Measurements from ENCODE around the gene CERCAM.

DNA sequence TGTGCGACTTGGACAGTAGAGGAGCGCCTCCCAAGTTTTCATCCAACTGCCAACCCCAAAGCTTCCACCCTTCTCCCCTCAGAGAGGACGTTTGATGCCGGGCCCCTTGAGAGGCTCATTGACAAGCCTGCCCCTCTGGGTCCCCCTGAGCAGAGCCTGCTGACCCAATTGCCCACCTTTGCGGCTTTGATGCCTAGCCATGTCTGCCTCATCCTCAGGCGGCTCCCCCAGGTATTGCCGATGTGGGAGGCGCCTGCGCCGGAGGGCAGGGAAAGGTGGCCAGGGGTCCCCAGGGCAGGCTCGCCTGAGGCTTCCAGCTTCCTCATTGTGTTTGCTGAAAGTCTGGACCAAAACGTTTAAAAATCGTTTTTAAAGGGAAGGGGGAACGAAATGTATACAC lies 36.5 kb downstream of the CERCAM start:
- TF ChIP-seq, protein P1, sequence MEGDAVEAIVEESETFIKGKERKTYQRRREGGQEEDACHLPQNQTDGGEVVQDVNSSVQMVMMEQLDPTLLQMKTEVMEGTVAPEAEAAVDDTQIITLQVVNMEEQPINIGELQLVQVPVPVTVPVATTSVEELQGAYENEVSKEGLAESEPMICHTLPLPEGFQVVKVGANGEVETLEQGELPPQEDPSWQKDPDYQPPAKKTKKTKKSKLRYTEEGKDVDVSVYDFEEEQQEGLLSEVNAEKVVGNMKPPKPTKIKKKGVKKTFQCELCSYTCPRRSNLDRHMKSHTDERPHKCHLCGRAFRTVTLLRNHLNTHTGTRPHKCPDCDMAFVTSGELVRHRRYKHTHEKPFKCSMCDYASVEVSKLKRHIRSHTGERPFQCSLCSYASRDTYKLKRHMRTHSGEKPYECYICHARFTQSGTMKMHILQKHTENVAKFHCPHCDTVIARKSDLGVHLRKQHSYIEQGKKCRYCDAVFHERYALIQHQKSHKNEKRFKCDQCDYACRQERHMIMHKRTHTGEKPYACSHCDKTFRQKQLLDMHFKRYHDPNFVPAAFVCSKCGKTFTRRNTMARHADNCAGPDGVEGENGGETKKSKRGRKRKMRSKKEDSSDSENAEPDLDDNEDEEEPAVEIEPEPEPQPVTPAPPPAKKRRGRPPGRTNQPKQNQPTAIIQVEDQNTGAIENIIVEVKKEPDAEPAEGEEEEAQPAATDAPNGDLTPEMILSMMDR (IDR thresholded peaks at IDR 0.05), result no peak
- no peak for TF ChIP-seq POLR2A (IDR thresholded peaks at IDR 0.05)

Measured in suprapubic skin (tissue), 3 donors.